Measurements from ENCODE around the gene LPP.

LPP gene

DNA sequence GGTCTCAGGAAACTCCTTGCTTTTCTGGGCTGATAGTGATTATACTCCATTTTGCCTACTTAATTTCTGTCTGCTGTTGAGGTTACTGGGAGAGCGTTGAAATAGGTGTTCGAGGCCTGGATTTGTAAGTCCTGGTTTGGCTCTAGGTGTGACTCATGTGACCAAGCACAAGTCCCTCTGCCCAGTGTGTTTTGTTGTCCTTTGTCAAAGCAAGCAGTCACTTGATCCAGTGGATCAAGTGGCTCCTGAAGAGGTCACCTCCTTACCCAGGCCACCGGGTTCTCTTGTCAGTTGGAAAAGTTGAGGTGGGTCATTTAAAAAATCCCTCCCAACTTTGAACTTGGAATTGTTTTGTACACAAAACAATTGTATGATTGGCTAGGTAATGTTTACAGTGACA lies 70.0 kb downstream of the LPP start:
- no peak overlapping the region for H3K4me3 ChIP-seq (ENCODE audit: low read depth, low read length)
- in situ Hi-C loops (cut with HindIII; ENCODE audit: low sequenced_read_pairs) = no loop called here
- TF ChIP-seq CTCF (IDR thresholded peaks at IDR 0.05; ENCODE audit: low read depth, low read length, missing control alignments) = no peak
- DNase-seq (ENCODE audit: low read depth) = no peak

GRCh38 chr3:188227442-188227841 lies 73.5 kb downstream of the LPP start:
- in situ Hi-C loops (cut with HindIII; ENCODE audit: low sequenced_read_pairs) = no loop called here
- no peak for DNase-seq (ENCODE audit: low read depth)
- no peak for TF ChIP-seq CTCF (IDR thresholded peaks at IDR 0.05; ENCODE audit: low read depth, low read length, missing control alignments)
- no peak overlapping the region for H3K4me3 ChIP-seq (ENCODE audit: low read depth, low read length)

DNA sequence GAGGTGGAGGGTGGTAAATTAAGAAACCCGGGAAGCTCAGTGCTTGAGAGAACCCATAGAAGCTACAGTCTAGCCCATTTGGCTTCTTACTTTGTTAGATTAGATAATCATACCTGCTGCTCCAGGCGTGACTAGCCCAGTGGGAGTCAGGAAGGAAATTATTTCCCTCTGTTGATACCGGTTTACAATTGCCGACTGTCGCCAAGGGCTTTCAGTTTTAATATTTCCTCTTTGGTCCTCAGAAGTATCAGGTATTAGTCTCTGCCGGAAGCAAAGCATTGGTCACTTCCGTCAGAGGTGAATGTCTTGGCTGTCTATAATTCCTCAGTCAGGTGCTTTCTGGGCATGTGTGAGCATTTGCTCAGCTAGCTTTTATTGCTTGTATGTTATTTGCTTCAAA lies 75.2 kb downstream of the LPP start:
- no peak for DNase-seq (ENCODE audit: low read depth)
- in situ Hi-C loops (cut with HindIII; ENCODE audit: low sequenced_read_pairs) = no loop called here
- TF ChIP-seq CTCF (IDR thresholded peaks at IDR 0.05; ENCODE audit: low read depth, low read length, missing control alignments) = no peak
- H3K4me3 ChIP-seq (ENCODE audit: low read depth, low read length) = no peak overlapping the region

- in situ Hi-C loops (cut with HindIII; ENCODE audit: low sequenced_read_pairs) = no loop called here
- TF ChIP-seq CTCF (IDR thresholded peaks at IDR 0.05; ENCODE audit: low read depth, low read length, missing control alignments) = no peak
- DNase-seq (ENCODE audit: low read depth) = no peak
- no peak overlapping the region for H3K4me3 ChIP-seq (ENCODE audit: low read depth, low read length)
Observed at GRCh38 chr3:188229726-188230125, 75.8 kb downstream of the LPP start.

DNA sequence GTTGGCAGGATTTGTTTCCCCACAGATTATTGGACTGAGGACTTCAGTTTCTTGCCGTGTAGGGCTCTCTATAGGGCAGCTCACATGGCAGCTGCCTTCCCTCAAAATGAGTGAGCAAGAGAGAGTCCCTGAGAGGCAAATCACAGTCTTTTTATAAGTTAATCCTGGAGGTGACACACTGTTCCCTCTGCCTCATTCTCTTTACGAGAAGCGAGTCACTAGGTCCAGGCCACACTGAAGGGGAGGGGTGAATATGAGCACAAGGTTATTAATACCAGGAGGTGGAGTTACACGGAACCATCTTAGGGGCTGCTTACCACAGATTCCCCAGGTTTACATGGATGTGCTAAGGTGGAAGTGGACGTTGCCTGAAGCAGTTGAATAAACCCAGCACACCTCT lies 77.0 kb downstream of the LPP start:
- in situ Hi-C loops (cut with HindIII; ENCODE audit: low sequenced_read_pairs) = no loop called here
- TF ChIP-seq CTCF (IDR thresholded peaks at IDR 0.05; ENCODE audit: low read depth, low read length, missing control alignments) = no peak
- no peak for DNase-seq (ENCODE audit: low read depth)
- no peak overlapping the region for H3K4me3 ChIP-seq (ENCODE audit: low read depth, low read length)

DNA sequence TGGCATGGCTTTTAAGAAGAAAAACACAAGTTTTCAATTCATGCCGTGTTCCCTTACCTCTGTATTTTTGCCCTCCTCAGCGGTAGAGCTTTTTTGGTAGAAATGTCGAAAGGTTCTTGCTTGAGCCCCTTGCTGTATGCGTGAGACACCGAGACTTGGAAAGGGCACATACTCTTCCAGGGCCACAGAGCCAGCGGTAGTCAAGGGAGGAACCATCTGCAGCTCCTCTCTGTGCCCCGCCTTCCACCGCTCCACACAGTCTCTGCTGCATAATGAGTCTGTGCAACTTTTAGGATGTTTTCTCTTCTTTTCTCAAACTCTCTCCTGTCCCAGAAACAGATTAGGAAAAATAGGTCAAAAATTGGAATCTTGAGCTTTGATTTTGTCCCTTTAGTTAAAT lies 77.5 kb downstream of the LPP start:
- in situ Hi-C loops (cut with HindIII; ENCODE audit: low sequenced_read_pairs) = no loop called here
- no peak for TF ChIP-seq CTCF (IDR thresholded peaks at IDR 0.05; ENCODE audit: low read depth, low read length, missing control alignments)
- no peak for DNase-seq (ENCODE audit: low read depth)
- no peak overlapping the region for H3K4me3 ChIP-seq (ENCODE audit: low read depth, low read length)

DNA sequence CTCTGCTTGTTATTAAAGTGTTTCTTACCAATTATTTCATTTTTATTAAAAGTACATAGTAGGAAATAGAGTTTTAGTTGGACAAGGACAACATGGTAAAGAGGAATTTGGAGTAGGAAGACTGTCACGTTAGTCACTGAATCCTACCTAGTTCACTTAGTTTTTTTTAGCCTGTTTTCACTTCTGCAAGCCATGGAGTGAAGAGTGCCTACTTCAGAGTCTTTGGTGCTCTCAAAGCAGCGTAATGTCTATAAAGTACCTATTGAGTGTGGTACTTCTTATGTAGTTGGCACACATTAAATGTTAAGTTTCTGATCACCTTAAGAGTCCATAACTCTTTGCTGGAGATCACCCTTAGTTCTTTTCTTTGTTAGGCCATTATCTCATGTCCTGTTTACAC lies 78.7 kb downstream of the LPP start:
- no peak for TF ChIP-seq CTCF (IDR thresholded peaks at IDR 0.05; ENCODE audit: low read depth, low read length, missing control alignments)
- H3K4me3 ChIP-seq (ENCODE audit: low read depth, low read length) = no peak overlapping the region
- DNase-seq (ENCODE audit: low read depth) = no peak
- in situ Hi-C loops (cut with HindIII; ENCODE audit: low sequenced_read_pairs) = no loop called here
